Activated CD4-positive, alpha-beta T cell treated with anti-CD3 and anti-CD28 coated beads, Interleukin-10, Interleukin-2, amounts not matched to agents 100 ng/mL and 50 ng/mL, durations not matched to agents 16 hours and 8 hours (primary cell): ENCODE measurements around the gene MAP2K7.
"Not testable (repeated sequence)": the region's sequence is repeated elsewhere in the genome, so short reads cannot be mapped to it uniquely, and the experiment has no call there.

Experiments
- DNase-seq: peaks from one replicate; pipeline ENCODE4 v3.0.0-alpha.2; 2020

MAP2K7 gene

GRCh38 chr19:7908742-7909461 lies 5.2 kb downstream of the MAP2K7 start:
- DNase-seq: no peak

GRCh38 chr19:7909471-7910067 lies 5.9 kb downstream of the MAP2K7 start:
- DNase-seq: no peak

- DNase-seq: no peak
These were observed 6.9 kb downstream of the MAP2K7 start for GRCh38 chr19:7910321-7911161.

GRCh38 chr19:7911508-7912143 lies 7.9 kb downstream of the MAP2K7 start:
- DNase-seq: no peak

- DNase-seq: no peak
These were observed 8.5 kb downstream of the MAP2K7 start for GRCh38 chr19:7912144-7912696.

GRCh38 chr19:7912697-7913564 lies 9.3 kb downstream of the MAP2K7 start:
- DNase-seq: no peak

- no peak for DNase-seq
These were observed 10.0 kb downstream of the MAP2K7 start for GRCh38 chr19:7913652-7914051.

- DNase-seq: no peak
These were observed 10.4 kb downstream of the MAP2K7 start for GRCh38 chr19:7914099-7914498.

GRCh38 chr19:7914598-7915045 lies 10.9 kb downstream of the MAP2K7 start, which contains the start of gene TGFBR3L:
Gene TGFBR3L (plus strand): TSS chr19:7914830.
- no peak for DNase-seq

- DNase-seq: no peak
These were observed 11.8 kb downstream of the MAP2K7 start for GRCh38 chr19:7915250-7916102.

GRCh38 chr19:7916103-7916954 lies 12.7 kb downstream of the MAP2K7 start:
- peak; percentile 60 for DNase-seq

- no peak for DNase-seq
These were observed 13.2 kb downstream of the MAP2K7 start for GRCh38 chr19:7916955-7917266.

- DNase-seq: peak; percentile 69
These were observed 13.8 kb downstream of the MAP2K7 start for GRCh38 chr19:7917267-7918061.

- not testable (repeated sequence) for DNase-seq
These were observed 14.5 kb downstream of the MAP2K7 start for GRCh38 chr19:7918062-7918614.

- DNase-seq: no peak
These were observed 15.1 kb downstream of the MAP2K7 start for GRCh38 chr19:7918615-7919421.

- peak; percentile 97 for DNase-seq
These were observed 16.2 kb downstream of the MAP2K7 start, which contains the start of gene SNAPC2 for GRCh38 chr19:7919610-7920518. Gene SNAPC2 (plus strand): TSS chr19:7920338. CDS start chr19:7920367, 29 bp downstream.
